ENCODE results near the gene ACOX1. TPM values are rescaled to one million over a fixed set of nuclear protein-coding genes. Genes with fewer than 3 reads are reported as not detected.

ACOX1 gene
- total RNA-seq: 43.6 and 43.8 TPM in 2 replicates

GRCh38 chr17:75978938-75979704 lies at the start of gene ACOX1, which contains the start of gene TEN1:
Gene ACOX1 (minus strand): TSS chr17:75979166. CDS start chr17:75979073, 93 bp downstream.
Gene TEN1 (plus strand): TSS chr17:75979240. CDS start chr17:75986193, 6,953 bp downstream.

GRCh38 chr17:76027159-76027839 lies 48.3 kb upstream of the ACOX1 start, which contains the start of gene EVPL:
Gene EVPL (minus strand): TSS chr17:76027306. CDS start chr17:76027198, 108 bp downstream.

GRCh38 chr17:76000755-76001521 lies 22.0 kb upstream of the ACOX1 start, which contains the start of gene CDK3:
Gene CDK3 (plus strand): TSS chr17:76000855. CDS start chr17:76001426, 571 bp downstream.

GRCh38 chr17:75940727-75941441 lies 38.1 kb downstream of the ACOX1 start, which contains the start of gene FBF1:
Gene FBF1 (minus strand): TSS chr17:75941042. CDS start chr17:75938149, 2,893 bp downstream.

GRCh38 chr17:75904749-75905521 lies 74.0 kb downstream of the ACOX1 start, which contains the start of gene MRPL38:
Gene MRPL38 (minus strand): TSS chr17:75904884. CDS start chr17:75904875, 9 bp downstream.

GRCh38 chr17:75896415-75897159 lies 82.4 kb downstream of the ACOX1 start, which contains the start of gene TRIM65:
Gene TRIM65 (minus strand): TSS chr17:75896951. CDS start chr17:75896937, 14 bp downstream.

Other genes with a start within 250 kb of the ACOX1 start
- gene GALK1, start 214.0 kb downstream of the ACOX1 start, total RNA-seq: 76.1 and 88.5 TPM in 2 replicates
- gene UNK, start 194.4 kb downstream of the ACOX1 start, total RNA-seq: 7.3 and 11.2 TPM in 2 replicates
- 2.5 and 7.9 TPM in 2 replicates for gene UNC13D, start 134.8 kb downstream of the ACOX1 start, total RNA-seq
- gene WBP2, start 123.8 kb downstream of the ACOX1 start, total RNA-seq: 23.1 and 37.1 TPM in 2 replicates
- gene TRIM47, start 100.6 kb downstream of the ACOX1 start, total RNA-seq: 37.6 and 61.4 TPM in 2 replicates
- 19.3 and 24.2 TPM in 2 replicates for gene TRIM65, start 82.2 kb downstream of the ACOX1 start, total RNA-seq
- gene MRPL38, start 74.3 kb downstream of the ACOX1 start, total RNA-seq: 26.8 and 28.9 TPM in 2 replicates
- gene FBF1, start 38.1 kb downstream of the ACOX1 start, total RNA-seq: 2.6 and 2.9 TPM in 2 replicates
- 26.5 and 30.8 TPM in 2 replicates for gene TEN1, start 74 bp upstream of the ACOX1 start, total RNA-seq
- gene CDK3, start 21.7 kb upstream of the ACOX1 start, total RNA-seq: 0.65 and 0.95 TPM in 2 replicates
- not detected in 2 replicates for gene EVPL, start 48.1 kb upstream of the ACOX1 start, total RNA-seq
- gene SRP68, start 93.4 kb upstream of the ACOX1 start, total RNA-seq: 27.1 and 27.3 TPM in 2 replicates
- gene GALR2, start 95.6 kb upstream of the ACOX1 start, total RNA-seq: 0.09 and 0.11 TPM in 2 replicates
- gene ZACN, start 100.0 kb upstream of the ACOX1 start, total RNA-seq: not detected in 2 replicates
- 79.0 and 79.8 TPM in 2 replicates for gene EXOC7, start 124.6 kb upstream of the ACOX1 start, total RNA-seq
- under 0.01 TPM in 1 of 2 replicates, not detected in the other for gene FOXJ1, start 162.1 kb upstream of the ACOX1 start, total RNA-seq